HG03439 (cell line): ENCODE results near the gene KCNMA1.
"Not testable (repeated sequence)": the region's sequence is repeated elsewhere in the genome, so short reads cannot be mapped to it uniquely, and the experiment has no call there.

Experiments
- ATAC-seq: cut with Tn5 transposase; IDR thresholded peaks from one replicate; pipeline ENCODE4 v1.9.1; 2021; ENCODE audit warnings: mild to moderate bottlenecking, moderate library complexity; ENCODE audit not compliant: unreplicated experiment

KCNMA1 gene

DNA sequence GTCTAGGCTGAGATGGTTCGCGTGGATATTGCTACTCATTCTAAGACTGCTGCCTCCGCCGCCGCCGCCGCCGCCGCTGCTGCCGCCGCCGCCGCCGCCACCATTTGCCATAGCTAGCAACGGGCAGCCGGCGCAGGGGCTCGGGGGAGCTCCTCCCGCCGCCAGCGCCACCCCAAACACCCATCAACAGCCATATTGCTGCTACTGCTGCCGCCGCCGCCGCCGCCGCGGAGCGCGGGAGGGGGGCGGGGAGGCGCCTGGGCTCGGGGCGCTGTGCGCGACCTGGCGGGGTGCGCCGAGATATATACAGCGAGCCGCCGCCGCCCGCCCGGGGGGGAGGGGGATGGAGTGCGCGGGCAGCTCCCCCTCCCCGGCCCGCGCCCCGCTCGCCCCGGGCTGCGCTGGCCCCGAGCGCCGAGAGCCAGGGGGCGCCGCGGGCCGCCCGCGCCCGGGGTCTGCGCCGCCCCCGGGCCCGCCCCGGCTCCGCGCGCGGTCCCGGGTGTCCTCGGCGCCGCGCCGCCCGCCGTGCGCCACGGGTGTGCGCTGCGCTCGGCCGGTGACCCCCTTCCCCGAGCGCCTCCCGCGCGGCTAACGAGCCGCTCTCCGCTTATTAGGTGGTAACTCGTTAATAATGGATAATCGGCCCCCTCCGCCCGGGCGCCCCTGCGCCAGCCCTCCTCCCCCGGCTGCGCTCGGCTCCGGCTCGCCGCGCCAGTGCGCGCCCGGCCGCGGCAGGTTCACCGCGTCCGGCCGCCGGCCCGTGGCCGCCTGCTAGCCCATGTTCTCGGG, at the start of gene KCNMA1:
KCNMA1 (minus strand) TSS at position 277 of the 789 bp plus-strand sequence.
- ATAC-seq = peak; percentile 47

DNA sequence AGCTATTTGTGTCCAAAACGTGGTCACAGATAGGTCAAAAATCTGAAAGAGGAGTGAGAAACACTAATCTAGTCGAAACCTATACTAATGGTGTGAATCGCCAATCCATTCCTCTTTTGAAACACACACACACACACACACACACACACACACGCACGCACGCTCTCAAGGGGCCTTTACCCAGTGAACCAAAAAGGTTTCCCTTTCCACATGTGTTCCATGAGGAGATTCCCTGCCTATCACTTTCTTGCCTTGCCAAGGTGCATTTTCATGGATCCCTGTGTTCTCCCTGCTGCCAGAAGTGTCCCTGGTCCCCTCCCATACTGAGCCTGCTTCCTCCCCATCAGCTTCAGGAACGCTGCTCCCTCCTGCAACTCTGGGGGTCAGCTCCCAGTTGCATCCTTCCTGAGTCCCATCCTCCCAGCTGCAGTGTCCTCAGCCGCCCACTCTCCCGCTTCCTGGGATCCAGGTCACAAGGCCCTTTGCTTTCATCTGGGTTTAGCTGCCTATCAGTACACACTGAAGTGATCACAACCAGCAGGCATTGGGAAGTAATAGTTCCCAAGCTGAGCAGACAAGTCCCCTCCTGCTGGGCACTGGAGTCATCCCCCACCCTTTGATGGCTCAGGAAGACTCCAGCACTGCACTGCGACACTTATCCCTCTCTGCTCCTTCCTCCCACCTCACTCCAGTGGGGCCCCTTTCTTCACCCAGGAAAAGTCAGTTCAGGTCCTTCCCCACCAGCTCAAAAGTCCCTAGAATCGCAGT, 49.2 kb upstream of the KCNMA1 start:
- no peak for ATAC-seq

DNA sequence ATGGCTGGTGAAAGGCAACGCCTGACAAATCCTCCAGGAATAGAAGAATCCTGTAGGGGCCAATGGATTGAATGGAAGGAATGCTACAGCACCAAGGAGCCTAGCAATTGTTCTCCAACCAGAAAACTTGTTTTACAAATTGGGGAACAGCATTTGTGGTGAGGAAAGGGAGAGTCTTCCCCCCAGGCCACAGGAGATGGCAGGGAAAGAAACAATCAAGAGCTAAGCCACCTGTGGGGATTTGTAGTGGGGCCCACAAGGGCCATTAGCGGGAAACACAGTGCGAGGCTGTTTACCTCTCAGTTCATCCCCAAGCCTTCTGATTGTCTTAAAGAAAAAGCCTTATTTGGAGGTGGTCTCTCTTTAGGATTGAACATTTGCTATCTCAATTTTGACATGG, 48.5 kb upstream of the KCNMA1 start:
- no peak for ATAC-seq

DNA sequence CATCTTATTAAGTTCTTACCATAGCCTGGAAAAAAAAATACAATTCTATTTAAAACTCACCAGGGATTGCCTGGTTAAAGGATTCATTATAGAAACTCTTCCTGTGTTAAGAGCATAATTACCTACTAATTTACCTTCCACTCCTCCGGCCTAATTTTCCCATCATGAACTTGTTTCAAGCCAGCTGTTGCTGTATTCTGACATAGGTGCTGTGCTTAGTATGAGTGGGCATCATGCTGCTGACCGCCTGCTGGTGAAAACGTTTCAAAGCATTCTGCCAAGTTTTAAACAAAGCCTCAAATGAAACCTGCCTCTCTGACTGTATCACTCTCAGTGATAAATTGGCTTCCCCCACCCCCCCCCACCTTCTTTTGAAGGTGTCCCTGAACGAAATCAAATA, 47.8 kb upstream of the KCNMA1 start:
- no peak for ATAC-seq

DNA sequence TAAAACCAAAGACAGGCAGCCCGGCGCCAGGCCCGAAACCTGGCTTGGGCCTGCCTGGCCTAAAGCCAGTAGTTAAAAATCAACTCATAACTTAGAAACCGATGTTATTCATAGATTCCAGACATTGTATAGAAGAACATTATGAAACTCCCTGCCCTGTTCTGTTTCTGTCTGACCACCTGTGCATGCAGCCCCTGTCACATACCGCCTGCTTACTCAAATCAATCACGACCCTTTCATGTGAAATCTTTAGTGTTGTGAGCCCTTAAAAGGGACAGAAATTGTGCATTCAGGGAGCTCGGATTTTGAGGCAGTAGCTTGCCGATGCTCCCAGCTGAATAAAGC, 45.5 kb upstream of the KCNMA1 start:
- ATAC-seq = not testable (repeated sequence)

DNA sequence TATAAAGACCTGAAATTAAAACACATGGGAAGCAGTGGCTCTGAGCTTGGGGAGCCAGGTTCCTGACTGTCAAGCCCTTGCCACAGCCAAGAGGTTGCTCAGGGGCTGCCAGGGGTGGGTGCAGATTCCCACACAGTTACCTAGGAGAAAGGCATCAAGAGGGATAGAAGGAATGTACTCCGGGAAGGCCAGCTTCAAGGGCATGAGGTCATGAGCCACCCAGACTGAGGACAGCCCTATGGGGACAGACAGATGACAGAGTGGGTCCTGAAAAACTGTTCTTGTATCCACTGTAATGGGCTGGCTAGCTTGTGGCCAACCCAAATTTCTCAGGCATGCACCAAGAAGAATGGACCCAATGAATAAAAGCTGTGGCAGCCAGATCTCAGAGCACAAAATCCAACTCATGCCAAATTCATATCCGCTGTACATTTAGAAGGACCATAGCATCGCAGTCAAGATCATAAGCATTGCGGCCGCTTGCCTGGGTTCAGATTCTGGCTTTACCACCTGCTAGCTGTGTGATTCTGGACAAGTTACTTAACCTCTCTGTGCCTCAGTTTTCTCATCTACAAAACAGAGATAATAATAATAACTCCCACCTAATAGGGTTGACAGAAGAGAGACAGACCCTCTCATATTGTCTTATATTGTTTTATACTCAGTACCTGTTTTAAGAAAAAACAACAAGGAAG, 44.9 kb upstream of the KCNMA1 start:
- ATAC-seq = no peak

DNA sequence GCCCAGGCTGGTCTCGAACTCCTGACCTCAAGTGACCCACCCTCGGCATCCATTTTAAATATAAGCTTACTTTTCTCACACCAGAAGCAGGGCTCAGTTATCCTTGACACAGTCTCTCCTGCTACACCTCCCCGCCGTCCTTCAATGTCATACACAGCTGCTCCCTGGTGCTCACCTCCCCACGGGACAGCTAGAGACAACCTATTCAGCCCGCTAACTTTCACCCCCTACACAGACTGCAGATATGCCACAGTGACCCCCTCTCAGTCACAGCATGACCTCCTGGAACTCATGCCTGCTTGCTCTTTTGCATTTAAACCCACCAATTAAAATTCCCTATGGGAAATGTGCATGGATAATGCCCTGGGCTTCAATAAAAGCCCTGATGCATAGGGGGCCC, 44.2 kb upstream of the KCNMA1 start:
- ATAC-seq = no peak

DNA sequence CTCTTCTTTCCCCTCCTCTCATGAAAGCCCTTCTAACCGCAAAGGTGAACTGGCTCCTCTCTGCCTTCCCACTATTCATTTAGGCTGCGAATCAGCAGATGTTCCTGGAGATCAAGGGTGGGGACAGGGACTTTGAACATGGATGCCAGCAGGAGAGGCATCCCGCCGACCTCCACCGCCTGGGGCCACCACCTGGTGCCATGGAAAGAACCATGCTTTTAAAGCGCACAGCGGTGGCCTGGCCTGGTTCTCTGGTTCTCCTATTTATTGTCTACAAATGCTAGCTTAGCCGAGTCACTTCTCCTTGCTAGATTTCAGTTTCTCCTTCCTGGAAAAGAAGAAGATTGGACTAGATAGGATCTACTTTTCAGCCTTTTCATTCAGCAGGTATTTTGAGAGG, 43.2 kb upstream of the KCNMA1 start:
- ATAC-seq = no peak

DNA sequence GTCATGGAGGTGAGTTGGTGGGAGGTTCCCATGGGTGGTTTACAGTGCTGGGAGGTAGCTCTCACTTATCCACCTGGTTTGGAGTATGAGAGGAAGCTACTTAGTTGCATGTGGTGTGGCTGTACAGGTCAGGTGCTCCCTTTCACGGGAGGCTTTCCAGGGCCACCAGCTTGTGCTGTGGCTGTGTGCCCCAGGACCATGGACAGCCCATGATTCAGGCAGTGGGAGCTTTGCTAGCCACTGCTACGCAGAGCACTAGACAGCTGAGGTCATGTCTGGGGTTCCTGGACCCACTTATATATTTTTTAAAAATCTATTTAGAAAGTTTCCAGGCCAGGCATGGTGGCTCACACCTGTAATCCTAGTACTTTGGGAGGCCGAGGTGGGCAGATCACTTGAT, 42.5 kb upstream of the KCNMA1 start:
- no peak for ATAC-seq

DNA sequence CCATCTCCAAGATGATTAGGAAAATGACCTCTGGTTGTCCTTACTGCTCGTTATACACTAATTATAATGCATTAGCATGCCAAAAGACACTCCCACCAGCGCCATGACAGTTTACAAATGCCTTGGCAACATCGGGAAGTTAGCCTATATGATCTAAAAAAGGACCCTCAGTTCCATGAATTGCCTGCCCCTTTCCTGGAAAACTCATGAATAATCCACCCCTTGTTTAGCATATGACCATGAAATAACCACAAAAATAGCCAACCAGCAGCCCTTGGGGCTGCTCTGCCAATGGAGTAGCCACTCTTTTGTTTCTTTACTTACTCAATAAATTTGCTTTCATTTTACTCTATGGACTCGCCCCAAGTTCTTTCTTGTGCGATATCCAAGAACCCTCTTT, 41.6 kb upstream of the KCNMA1 start:
- no peak for ATAC-seq

DNA sequence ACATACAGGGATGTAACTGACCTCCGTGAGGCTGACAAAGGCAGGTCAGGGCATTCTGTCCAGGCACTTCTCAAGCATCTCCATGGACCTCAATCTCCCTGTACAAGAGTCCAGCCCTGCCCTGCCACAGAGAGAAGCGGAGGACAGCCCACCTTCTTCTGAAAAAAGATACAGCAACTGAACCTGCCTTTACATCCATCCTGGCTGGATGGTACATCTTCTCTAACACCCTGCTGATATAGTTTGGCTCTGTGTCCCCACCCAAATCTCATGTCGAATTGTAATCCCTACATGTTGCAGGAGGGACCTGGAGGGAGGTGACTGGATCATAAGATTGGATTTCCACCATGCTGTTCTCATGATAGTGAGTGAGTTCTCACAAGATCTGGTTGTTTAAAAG, 40.5 kb upstream of the KCNMA1 start:
- no peak for ATAC-seq

DNA sequence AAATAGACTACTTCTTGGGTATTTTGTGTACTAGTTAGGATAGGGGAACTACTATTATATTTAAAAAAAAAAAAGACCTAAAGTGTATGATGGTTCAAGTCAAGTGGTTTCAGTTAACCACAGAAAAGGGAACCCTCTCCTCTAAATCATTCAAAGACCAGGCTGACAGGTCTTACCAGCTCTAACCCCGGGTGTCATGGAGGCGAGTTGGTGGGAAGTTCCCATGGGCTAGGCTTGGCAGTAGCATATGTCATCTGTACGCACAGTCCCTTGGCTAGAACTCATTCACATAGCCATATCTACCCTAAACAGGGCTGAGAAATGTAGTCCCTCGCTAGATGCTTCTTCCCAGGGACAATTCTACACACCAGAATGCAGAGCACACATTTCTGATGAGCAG, 37.7 kb upstream of the KCNMA1 start:
- ATAC-seq = no peak

DNA sequence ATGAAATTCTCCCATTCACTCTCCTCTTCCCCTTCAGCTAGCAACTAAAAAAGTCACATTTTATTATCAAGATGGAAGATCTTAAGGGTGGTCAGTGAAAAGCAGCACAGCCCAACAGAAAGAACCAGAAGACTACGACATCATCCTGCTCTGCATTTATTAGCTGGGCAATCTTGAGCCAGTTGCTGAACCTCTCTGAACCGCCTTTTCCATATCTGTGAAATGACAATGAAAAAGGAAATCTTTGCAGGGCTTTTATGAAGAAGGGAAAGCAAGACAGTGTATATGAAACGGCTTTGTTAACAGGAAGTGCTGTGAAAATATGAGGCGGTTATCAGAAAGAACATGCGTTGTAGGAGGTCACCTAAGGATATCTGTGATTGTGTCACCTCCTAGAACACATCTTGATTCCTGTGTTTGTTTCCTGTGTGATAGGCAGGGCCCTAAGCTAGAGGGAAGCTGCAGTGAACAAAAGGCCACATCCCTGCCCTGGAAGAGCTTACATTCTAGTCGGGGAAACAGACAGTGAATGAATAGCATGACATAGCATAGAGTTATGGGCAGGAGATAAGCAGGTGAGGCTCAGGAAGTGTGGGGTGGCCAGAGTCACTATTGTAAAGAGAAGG, 36.0 kb upstream of the KCNMA1 start:
- ATAC-seq = no peak

DNA sequence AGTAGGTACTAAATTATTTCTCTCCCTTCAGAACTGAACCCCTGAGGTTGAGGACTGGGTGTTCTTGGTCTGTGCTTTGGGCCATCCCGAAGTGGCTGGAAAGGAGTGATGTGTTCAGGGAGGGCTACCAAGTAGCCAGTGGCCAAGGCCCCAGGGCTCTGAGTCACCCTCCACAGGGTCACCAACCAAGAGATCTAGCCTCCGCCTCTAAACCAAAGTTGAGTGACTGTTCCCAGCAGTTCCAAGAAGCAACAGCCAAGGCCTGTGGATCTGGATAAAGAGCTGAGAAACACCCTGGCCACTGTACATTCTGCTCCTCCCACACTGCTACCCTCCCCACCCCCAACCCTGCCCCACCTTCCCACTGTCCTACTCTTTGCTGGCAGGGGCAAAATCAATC, 35.5 kb upstream of the KCNMA1 start:
- ATAC-seq = no peak

DNA sequence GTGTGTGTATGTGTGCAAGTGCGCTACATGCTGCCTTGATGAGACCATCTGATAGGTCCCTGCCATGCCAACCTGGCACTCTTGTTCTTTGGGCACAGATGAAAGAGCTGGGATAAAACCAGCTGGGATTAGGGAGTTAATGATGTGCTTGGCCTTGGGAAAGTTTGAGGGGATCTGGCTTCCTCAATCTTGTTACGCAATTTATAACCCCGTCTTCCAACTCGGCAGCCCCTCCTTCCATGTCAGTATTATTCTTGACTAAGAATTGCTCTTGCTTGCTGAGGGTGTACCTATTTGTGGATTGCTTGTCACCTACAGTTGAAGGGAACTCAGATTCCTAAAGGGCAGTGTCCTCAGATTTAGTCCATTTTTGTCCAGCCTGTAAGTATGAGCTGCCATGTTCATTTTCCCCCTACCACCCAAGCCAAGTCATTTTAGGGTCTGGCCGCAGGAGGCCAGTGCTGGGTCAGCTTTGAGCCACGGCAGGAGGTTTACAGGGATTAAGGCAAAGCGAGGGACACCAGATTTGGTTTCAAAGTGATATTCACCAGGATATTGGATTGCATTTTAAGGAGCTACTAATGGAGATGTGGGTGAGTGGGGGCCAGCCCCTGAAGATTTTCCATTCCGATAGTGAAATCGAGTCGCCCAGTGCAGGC, 34.1 kb upstream of the KCNMA1 start:
- ATAC-seq = no peak

DNA sequence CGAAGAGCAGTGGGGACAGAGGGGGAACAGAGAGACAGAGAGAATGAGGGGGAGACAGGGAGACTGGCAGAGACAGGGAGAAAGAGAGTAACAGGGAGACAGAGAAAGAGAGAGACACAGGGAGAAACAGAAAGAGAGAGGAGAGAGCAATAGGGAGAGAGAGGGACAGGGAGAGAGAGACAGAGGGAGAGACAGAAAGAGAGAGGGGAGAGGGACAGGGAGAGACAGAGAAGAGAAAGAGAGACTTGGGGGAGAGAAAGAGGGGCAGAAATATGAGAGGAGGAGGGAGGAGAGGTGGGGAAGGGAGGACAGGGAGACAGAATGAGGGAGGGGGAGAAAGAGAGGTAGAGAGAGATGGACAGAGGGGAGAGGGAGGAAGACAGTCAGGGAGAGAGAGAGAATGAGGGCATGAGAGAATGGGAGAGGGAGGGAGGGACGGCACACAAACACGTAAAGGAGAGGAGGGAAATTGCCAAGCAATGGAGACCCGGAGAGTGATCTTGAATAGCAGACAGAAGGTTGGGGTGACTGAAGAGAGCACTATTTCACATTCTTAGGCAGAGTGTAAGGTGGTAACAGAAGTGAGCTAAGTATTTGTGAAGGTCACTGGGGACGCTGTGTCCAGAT, 33.3 kb upstream of the KCNMA1 start:
- no peak for ATAC-seq

DNA sequence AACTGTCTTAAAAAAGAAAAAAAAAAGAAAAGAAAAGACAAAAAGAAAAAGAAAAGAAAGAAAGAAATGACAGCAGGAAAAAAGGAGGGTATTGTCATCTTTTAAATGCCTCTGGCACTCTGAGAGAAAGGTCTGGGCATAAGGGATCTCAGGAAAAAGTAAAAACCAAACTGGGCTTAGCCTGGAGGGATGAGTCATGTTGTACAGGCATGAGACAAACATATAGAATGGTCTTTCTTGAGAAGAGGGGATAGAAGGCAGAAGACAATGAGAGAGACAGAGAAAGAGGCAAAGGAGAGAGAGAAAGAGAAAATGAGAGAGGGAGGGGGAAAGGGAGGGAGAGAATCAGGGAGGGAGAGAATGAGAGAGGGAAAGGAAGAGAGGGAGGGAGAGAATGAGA, 32.3 kb upstream of the KCNMA1 start:
- no peak for ATAC-seq

DNA sequence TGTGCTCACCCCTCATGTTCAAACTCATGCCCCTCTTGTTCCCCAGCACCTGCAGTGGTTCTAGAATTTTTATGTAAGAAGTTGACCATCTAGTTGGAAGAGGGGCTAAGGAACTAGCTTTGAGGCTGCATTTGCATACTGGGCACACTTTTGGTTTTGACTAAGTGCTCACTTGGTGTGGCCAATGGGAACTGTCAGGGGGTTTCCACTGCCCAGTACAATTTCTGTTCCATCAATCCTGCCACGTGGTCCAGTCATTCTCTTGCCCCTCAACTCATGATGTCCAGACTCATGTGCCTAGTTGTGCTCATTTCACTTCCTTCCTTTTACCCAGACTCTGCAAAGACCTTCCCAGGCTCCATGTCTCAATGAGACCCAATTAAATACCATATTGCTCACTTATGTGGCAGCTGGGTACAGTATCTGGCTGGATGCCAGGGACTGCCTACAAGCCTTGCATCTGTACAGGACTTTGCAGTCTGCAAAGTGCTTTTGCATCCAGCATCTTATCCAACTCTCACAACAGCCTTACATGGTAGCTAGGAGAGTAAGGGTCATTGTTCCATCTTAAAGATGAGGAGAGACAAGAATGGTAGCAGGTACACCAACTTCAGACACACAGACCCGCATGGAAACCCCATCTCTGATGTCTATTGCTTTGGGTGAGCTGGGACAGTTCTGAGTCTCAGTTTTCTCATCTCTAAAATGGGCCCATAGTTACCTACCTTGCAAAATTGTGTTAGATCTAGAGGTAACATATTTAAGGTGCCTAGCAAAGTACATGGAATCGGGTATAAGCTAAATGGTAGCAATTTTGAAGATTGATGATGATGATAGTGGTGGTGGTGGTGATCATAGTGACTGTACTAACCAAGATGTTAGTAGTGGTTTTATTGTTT, 30.1 kb upstream of the KCNMA1 start:
- peak; percentile 76 for ATAC-seq

DNA sequence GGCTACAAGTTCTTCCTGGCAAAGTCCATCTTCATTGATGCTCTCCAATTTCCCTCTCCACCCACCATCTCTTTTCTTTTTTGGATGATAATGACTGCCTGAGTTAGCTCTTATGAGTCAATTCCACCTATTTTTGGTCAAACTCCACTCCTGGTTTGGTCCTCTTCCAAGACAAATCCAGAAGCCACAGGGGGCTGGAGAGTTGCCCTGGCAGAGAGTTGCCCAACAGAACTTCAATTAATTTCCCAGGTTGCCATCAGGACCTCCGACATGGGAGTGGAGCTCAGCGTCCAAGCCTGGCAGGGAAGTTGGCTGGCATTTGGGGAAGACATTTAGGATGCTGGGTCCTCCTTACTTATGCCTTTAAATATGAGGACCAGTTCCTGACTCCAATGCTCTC, 29.2 kb upstream of the KCNMA1 start:
- no peak for ATAC-seq

DNA sequence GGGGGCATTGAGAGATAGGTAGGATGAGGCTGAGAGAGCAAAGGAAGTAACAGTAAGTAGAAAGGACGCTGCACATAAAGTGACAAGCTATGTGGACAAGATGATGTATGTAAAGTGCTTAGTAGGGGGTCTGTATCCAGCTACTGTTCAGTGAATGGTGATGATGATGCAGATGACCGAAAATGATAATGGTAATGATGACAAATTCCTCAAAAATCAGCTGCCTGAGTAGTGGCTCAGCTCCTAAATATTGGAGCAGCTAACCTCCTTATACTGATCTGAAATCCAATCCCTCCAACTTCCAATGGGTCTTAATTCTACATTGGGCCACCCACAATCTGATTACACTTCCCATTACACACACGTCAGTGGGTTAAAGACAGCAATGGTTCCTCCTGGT, 27.1 kb upstream of the KCNMA1 start:
- ATAC-seq = no peak
